Psoas muscle (tissue), 8 donors: ENCODE measurements around the gene FREM3. TPM values are rescaled to one million over a fixed set of nuclear protein-coding genes. Genes with fewer than 3 reads are reported as not detected.

Experiments
- ATAC-seq, 4 donors: fragments of 200-7000 bp; cut with Tn5 transposase; one replicate each; pipeline ENCODE4 v1.9.1; 2020; ENCODE audit warnings: moderate library complexity in 3 of 4, mild to moderate bottlenecking in 2 of 4
- DNase-seq, 2 donors: peaks; one replicate each; pipeline ENCODE4 v3.0.0-alpha.2; 2020
- H3K27ac ChIP-seq: fragments of 200-600 bp; one replicate; pipeline ENCODE4 v1.8.0; 2022
- H3K27me3 ChIP-seq, 3 donors: fragments of 200-600 bp in 1 of 3; one replicate each; pipeline versions ENCODE4 v1.6.1 to v1.8.0; 2013 to 2022; ENCODE audit warnings: low read length in 2 of 3, mild to moderate bottlenecking in 2 of 3, moderate library complexity in 1 of 3; ENCODE audit not compliant: insufficient read depth in 3 of 3
- H3K36me3 ChIP-seq, 2 donors: fragments of 200-600 bp in 1 of 2; one replicate each; pipeline versions ENCODE4 v1.6.1 to v1.8.0; 2013 to 2022; ENCODE audit warnings: low read depth in 1 of 2, mild to moderate bottlenecking in 1 of 2, moderate library complexity in 1 of 2; ENCODE audit not compliant: insufficient read depth in 1 of 2
- H3K4me1 ChIP-seq: fragments of 200-600 bp; one replicate; pipeline ENCODE4 v1.8.0; 2022
- H3K4me3 ChIP-seq: fragments of 200-600 bp; one replicate; pipeline ENCODE4 v1.8.0; 2022; ENCODE audit warnings: mild to moderate bottlenecking
- H3K9me3 ChIP-seq: fragments of 200-600 bp; one replicate; pipeline ENCODE4 v1.8.0; 2022
- WGBS, 3 donors: extraction: QIAGEN DNeasy Blood & Tissue Kit; methylation state at CpG; one replicate each; pipeline versions ENCODE4 v1.1.6 to v1.1.7; 2013; 5-methylcytosine and 5-hydroxymethylcytosine counted together
- intact Hi-C, 2 donors: fragments of 100-400 bp; cut with DNase I; formaldehyde crosslinking; loops; one replicate each; pipeline versions ENCODE4 v1.11.0 to v1.14.2; 2022
- polyA plus RNA-seq, 3 donors: library from polyadenylated mRNA; stranded (reverse); fragments of 200-250 nt; gene quantifications; one replicate each; pipeline ENCODE4 v1.2.3, GENCODE V29; 2013
- total RNA-seq, 4 donors: library from RNA; stranded (reverse); fragmentation: NEBNext Ultra II Directional in 2 of 4; extraction: Animal tissue kit (Norgen Biotek cat#: 25700) in 2 of 4; gene quantifications; one replicate each; pipeline versions ENCODE4 v1.2.1 to v1.2.4, GENCODE V29; 2021 to 2023
- TF ChIP-seq, protein P1 (sequence below): fragments of 200-600 bp; IDR thresholded peaks from one replicate; pipeline ENCODE4 v1.8.0; 2022; ENCODE audit warnings: antibody characterized with exemption
- donor health status: healthy with polysubstance abuse.
- donor health status: DM: no; HTN: no; CAD: no; lungs with moderate emphysema.
- donor health status: Bipolar disorder and iron deficiency.
- donor health status: healthy.
- donor health status: DM: yes; HTN: yes; CAD: no.
- donor health status: DM: no; HTN: no; CAD: no.
- donor health status: DM: no; HTN: no; CAD: no.
- donor health status: DM: yes; HTN: yes; CAD: no.

The FREM3 gene
- total and polyA plus RNA-seq, 7 donors: 0.01 TPM; not detected in 6

- ATAC-seq: no peak
- no peak for DNase-seq
- no peaks in the 10 kb centered on the region for H3K9me3 ChIP-seq
- intact Hi-C loops: no loop called here
- H3K27ac ChIP-seq: no peak overlapping the region
- H3K4me3 ChIP-seq: no peak overlapping the region
- 82 to 90% (median 87%) methylated on average over 6 of the region's 6 CpGs for WGBS, 3 donors
- H3K27me3 ChIP-seq: no peaks in the 10 kb centered on the region
- H3K36me3 ChIP-seq: no peaks in the 10 kb centered on the region
- H3K4me1 ChIP-seq: no peaks in the 10 kb centered on the region
- TF ChIP-seq, protein P1, sequence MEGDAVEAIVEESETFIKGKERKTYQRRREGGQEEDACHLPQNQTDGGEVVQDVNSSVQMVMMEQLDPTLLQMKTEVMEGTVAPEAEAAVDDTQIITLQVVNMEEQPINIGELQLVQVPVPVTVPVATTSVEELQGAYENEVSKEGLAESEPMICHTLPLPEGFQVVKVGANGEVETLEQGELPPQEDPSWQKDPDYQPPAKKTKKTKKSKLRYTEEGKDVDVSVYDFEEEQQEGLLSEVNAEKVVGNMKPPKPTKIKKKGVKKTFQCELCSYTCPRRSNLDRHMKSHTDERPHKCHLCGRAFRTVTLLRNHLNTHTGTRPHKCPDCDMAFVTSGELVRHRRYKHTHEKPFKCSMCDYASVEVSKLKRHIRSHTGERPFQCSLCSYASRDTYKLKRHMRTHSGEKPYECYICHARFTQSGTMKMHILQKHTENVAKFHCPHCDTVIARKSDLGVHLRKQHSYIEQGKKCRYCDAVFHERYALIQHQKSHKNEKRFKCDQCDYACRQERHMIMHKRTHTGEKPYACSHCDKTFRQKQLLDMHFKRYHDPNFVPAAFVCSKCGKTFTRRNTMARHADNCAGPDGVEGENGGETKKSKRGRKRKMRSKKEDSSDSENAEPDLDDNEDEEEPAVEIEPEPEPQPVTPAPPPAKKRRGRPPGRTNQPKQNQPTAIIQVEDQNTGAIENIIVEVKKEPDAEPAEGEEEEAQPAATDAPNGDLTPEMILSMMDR: no peak
Measured at GRCh38 chr4:143617994-143618679, 82.3 kb downstream of the FREM3 start.

GRCh38 chr4:143616771-143617170 lies 83.7 kb downstream of the FREM3 start:
- Histone ChIP-seq H3K9me3 (no peaks in the 10 kb centered on the region), H3K4me3 (no peak overlapping the region), H3K27me3 (no peaks in the 10 kb centered on the region), H3K4me1 (no peaks in the 10 kb centered on the region), H3K36me3 (no peaks in the 10 kb centered on the region), H3K27ac (no peak overlapping the region)
- TF ChIP-seq, protein P1: no peak
- 93 to 97% (median 94%) methylated on average over 8 of the region's 8 CpGs for WGBS, 3 donors
- ATAC-seq: no peak
- no peak for DNase-seq
- intact Hi-C loops: no loop called here

DNA sequence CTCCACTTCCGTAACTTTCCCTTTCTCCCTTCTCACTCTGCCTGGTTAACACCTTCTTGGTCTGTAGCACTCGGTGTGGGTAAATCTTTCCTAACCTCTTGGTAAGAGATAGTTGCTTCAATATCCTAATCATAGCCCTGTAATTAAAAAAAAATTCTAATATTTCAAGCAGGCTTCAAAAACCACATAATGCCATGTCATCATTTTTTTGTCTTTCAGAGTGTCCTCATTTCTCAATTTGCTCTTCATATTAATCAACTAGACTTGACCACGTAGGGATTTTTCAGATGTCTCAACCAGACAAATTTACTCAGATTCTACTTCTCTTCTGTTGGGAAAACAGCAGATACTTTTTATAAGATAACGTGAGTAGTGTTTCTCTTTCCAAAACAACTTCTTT lies 91.0 kb downstream of the FREM3 start:
- no peak for ATAC-seq
- no peak for DNase-seq
- Histone ChIP-seq H3K9me3 (no peaks in the 10 kb centered on the region), H3K4me3 (no peak overlapping the region), H3K36me3 (no peaks in the 10 kb centered on the region), H3K27ac (no peak overlapping the region), H3K4me1 (no peaks in the 10 kb centered on the region), H3K27me3 (no peaks in the 10 kb centered on the region)
- intact Hi-C loops: no loop called here
- TF ChIP-seq, protein P1: no peak
- 69 to 88% (median 79%) methylated on average over 4 of the region's 4 CpGs for WGBS, 3 donors

- no peak for ATAC-seq
- TF ChIP-seq, protein P1: no peak
- intact Hi-C loops: no loop called here
- H3K4me1 ChIP-seq: no peaks in the 10 kb centered on the region
- H3K27me3 ChIP-seq: no peaks in the 10 kb centered on the region
- no peak overlapping the region for H3K27ac ChIP-seq
- no peaks in the 10 kb centered on the region for H3K36me3 ChIP-seq
- no peak for DNase-seq
- no peak overlapping the region for H3K4me3 ChIP-seq
- H3K9me3 ChIP-seq: no peaks in the 10 kb centered on the region
- WGBS, 3 donors: 67 to 85% (median 77%) methylated on average over 3 of the region's 3 CpGs
Measured at GRCh38 chr4:143606480-143606879, 94.0 kb downstream of the FREM3 start.

GRCh38 chr4:143599827-143600226 lies 100.6 kb downstream of the FREM3 start:
- no peaks in the 10 kb centered on the region for H3K4me1 ChIP-seq
- H3K27ac ChIP-seq: no peak overlapping the region
- TF ChIP-seq, protein P1: no peak
- no peaks in the 10 kb centered on the region for H3K9me3 ChIP-seq
- no peaks in the 10 kb centered on the region for H3K27me3 ChIP-seq
- intact Hi-C loops: no loop called here
- H3K4me3 ChIP-seq: no peak overlapping the region
- WGBS, 3 donors: 87 to 91% (median 90%) methylated on average over 1 of the region's 1 CpG
- no peak for DNase-seq
- no peak for ATAC-seq
- H3K36me3 ChIP-seq: no peaks in the 10 kb centered on the region
